ENCODE results near the gene NPAS3.

DNA sequence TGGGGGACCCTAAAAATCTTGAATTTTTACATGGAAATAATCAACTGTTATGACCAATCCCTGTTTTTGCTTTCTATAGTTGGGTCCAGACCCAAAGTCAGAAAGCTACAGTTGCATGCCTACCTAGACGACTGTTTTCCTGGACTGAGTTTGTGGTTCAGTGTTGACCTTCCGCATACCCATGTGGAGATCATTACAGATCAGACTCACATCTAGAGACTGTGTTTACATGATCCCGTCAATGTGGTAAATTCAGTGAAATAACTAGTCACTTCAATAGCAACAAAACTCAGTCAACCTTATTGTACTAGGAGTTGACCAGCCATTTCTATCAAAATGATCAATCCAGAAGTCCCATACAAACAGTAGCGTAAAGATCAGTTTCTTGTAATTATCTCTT is 754.6 kb downstream of the NPAS3 start:
- TF ChIP-seq, protein P1, sequence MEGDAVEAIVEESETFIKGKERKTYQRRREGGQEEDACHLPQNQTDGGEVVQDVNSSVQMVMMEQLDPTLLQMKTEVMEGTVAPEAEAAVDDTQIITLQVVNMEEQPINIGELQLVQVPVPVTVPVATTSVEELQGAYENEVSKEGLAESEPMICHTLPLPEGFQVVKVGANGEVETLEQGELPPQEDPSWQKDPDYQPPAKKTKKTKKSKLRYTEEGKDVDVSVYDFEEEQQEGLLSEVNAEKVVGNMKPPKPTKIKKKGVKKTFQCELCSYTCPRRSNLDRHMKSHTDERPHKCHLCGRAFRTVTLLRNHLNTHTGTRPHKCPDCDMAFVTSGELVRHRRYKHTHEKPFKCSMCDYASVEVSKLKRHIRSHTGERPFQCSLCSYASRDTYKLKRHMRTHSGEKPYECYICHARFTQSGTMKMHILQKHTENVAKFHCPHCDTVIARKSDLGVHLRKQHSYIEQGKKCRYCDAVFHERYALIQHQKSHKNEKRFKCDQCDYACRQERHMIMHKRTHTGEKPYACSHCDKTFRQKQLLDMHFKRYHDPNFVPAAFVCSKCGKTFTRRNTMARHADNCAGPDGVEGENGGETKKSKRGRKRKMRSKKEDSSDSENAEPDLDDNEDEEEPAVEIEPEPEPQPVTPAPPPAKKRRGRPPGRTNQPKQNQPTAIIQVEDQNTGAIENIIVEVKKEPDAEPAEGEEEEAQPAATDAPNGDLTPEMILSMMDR (conservative IDR thresholded peaks at IDR 0.05): no peak
- no peak for TF ChIP-seq EZH2 (IDR thresholded peaks at IDR 0.05; ENCODE audit: low read depth)
